GM18870 (cell line): ENCODE data around the gene CCDC137.
"Not testable (repeated sequence)": the region's sequence is repeated elsewhere in the genome, so short reads cannot be mapped to it uniquely, and the experiment has no call there.

Experiments used
- ATAC-seq: cut with Tn5 transposase; IDR thresholded peaks from one replicate; pipeline ENCODE4 v1.9.1; 2021; ENCODE audit warnings: moderate library complexity; ENCODE audit not compliant: unreplicated experiment

Gene CCDC137, protein sequence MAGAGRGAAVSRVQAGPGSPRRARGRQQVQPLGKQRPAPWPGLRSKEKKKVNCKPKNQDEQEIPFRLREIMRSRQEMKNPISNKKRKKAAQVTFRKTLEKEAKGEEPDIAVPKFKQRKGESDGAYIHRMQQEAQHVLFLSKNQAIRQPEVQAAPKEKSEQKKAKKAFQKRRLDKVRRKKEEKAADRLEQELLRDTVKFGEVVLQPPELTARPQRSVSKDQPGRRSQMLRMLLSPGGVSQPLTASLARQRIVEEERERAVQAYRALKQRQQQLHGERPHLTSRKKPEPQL

DNA sequence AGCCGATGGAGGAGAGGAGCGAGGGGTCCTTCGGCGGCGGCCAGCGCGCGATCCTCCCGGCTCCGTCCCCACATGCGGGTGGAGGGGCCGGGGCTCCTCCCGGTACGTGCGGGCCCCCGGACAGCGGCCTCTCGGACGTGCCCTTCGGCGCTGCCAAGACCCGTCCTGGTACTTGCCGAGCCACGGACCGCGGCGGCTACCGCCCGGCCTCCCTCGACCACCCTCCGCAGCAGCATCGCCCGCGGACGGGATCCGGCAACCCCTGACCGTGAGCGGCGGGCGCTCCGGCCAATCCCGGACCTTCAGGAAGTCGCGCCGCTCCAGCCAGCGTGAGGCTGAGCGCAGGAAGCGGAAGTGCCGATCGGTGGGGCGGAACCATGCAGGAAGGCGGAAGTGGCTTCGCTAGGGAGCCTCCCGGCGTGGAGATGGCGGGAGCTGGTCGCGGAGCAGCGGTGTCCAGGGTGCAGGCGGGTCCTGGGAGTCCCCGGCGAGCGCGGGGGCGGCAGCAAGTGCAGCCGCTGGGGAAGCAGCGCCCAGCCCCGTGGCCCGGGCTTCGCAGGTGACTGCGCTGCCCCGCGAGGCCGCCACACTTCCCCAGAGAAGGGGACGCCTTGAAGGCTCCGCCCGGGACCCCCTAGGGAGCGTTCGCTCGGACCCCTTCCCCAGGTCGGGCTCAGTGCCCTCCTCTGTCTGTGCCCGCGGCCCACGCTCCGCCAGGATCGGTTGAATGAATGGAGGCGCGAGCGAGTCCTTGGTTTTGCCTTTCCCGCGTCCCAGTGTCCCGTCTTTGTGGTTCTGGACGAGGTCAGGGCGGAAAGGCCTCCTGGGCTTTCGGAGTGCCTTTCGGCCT lies at the start of gene CCDC137, which contains the start of gene OXLD1:
CCDC137 (plus strand) TSS at position 396 of the 850 bp plus-strand sequence; CDS start at position 426, 30 bp downstream.
OXLD1 (minus strand) TSS at position 264 of the 850 bp plus-strand sequence; CDS start at position 236, 28 bp downstream.
- peak; percentile 76 for ATAC-seq

DNA sequence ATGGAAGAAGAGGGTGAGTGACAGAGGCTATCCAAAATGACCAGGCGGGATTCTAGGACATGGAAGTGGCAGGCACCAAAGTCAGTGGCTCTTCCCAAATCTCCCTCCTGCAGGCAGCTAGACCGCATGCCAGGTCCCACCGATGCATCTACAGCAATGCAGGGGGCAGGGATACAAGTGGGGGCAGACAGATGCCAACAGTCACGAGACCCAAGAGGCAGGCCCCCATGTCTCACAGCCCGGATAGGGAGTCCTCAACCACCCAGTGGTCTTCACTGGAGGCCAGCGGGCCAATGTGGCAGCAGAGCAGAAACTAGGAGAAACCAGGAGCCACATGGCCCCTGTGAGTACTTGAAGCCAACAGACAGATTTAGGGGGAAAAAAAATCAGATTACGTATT lies 49.7 kb upstream of the CCDC137 start:
- ATAC-seq, result no peak

DNA sequence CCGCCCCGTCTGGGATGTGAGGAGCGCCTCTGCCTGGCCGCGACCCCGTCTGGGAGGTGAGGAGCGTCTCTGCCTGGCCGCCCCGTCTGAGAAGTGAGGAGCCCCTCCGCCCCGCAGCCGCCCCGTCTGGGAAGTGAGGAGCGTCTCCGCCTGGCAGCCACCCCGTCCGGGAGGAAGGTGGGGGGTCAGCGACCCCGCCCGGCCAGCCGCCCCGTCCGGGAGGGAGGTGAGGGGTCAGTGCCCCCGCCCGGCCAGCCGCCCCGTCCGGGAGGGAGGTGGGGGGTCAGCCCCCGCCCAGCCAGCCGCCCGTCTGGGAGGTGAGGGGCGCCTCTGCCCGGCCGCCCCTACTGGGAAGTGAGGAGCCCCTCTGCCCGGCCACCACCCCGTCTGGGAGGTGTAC lies 48.2 kb upstream of the CCDC137 start:
- ATAC-seq, result not testable (repeated sequence)

DNA sequence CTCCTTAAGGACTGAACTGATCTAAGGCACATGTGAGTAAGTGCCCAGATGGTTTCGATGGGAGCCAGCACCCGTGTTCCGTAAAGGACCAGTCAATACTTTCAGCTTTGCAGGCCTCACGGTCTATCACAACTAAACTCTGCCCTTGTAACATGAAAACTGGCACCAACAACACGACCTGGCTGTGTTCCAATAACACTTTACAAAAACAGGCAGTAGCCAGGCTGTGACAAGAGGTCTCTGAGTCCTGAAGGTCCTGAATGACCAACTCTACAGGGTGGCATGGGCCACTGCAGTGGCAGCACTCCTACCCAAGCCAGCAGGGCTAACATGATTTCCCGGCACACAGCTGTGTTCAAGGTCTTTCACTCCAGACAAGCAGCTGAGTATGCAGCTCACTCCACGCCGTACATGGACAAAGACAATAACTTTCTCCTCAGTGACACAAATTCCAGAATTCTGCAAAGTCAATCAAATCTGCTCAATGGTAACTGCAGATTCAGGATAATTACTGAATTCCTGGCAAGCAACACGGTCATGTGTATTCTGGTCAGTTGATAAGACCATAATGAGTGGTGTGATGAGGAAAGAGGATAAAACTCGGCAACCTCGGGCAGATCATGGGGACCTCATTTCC lies 44.9 kb upstream of the CCDC137 start:
- ATAC-seq, result no peak

DNA sequence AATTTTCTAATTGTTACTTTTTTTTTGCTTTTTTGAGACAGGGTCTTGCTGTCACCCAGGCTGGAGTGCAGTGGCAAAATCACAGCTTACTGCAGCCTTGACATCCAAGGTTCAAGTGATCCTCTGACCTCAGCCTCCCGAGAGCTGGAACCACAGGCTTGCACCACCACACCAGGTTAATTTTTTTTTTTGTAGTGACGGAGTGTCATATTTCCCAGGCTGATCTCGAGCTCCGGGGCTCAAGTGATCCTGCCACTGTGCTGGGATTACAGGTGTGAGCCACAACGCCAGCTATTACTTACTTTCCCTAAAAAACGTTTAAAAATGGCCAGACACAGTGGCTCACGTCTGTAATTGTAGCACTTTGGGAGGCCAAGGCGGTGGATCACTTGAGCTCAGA lies 36.3 kb upstream of the CCDC137 start:
- ATAC-seq, result no peak

GRCh38 chr17:81631482-81631881 lies 35.1 kb upstream of the CCDC137 start:
- no peak for ATAC-seq

GRCh38 chr17:81635431-81635830 lies 31.1 kb upstream of the CCDC137 start:
- no peak for ATAC-seq

GRCh38 chr17:81635973-81636504 lies 30.5 kb upstream of the CCDC137 start:
- ATAC-seq, result no peak

DNA sequence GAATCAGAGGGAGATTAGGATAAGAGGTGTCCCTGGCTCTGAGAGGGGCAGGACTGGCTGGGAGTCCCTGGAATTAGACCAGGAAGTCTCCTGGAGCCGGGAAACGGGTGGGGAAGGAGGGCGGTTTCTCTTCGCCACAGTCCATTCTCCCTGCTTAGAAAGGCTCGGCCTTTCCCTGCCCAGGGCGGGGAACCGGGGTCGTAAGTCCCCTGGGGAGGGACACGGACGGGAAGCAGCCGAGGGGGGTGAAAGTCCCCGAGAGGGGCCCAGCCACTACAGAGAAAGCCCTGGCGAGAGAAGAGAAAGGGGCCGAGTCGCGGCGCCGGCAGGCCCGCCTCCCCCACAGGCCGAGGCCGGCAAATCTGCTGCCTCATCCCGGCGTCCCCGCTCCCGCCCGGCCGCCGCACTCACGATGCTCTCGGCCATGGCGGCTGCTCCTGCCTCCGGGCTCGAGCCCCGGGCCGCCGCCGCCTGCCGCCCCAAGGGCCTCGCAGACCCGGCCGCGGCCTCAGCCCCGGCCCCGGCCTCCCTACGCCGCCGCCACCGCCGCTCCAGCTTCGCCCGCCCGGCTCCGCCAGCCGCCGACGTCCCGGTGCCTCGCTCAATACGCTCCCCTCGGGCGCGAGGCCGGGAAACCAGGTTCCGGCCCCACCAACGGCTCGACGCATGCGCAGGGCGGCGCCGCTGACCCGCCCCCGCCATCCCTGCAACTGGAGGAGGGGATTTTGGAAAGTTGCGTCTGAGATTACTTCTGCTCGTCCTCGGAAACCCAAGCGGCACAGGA lies 29.8 kb upstream of the CCDC137 start, which contains the start of the genes NPLOC4 and TSPAN10:
NPLOC4 (minus strand) TSS at position 608 of the 784 bp plus-strand sequence; CDS start at position 426, 182 bp downstream.
TSPAN10 (plus strand) TSS at position 692 of the 784 bp plus-strand sequence. CDS start 5,217 bp downstream, outside the sequence.
- ATAC-seq, result peak; percentile 60

DNA sequence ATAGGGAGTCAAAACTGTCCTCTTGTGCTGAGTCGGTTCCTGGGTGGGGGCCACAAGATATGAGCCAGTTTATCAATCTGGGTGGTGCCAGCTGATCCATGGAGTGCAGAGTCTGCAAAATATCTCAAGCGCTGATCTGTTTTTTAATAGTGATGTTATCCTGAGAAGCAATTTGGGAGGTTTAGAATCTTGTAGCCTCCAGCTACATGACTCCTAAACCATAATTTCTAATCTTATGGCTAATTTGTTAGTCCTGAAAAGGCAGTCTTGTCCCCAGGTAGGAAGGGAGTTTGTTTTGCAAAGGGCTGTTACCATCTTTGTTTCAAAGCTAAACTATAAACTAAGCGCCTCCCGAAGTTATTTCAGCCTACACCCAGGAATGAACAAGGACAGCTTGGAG lies 27.9 kb upstream of the CCDC137 start:
- no peak for ATAC-seq

DNA sequence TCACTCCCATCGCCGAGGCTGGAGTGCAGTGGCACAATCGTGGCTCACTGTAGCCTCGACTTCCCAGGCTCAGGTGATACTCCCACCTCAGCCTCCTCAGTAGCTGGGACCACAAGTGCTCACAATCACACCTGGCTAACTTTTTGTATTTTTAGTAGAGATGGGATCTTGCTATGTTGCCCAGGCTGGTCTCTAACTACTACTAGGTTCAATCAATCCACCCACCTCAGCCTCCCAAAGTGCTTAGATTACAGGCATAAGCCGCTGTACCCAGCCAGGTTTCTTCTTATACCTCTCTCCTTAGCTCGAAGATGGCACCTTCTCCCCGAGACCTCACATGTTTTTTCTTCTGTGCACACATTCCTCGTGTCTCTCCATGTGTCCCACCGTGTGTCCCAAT lies 26.5 kb upstream of the CCDC137 start:
- ATAC-seq, result no peak

GRCh38 chr17:81641825-81642489 lies 24.6 kb upstream of the CCDC137 start:
- ATAC-seq, result no peak

GRCh38 chr17:81644496-81644895 lies 22.0 kb upstream of the CCDC137 start:
- no peak for ATAC-seq

- ATAC-seq, result no peak
Observed at GRCh38 chr17:81644976-81645952, 21.3 kb upstream of the CCDC137 start.

DNA sequence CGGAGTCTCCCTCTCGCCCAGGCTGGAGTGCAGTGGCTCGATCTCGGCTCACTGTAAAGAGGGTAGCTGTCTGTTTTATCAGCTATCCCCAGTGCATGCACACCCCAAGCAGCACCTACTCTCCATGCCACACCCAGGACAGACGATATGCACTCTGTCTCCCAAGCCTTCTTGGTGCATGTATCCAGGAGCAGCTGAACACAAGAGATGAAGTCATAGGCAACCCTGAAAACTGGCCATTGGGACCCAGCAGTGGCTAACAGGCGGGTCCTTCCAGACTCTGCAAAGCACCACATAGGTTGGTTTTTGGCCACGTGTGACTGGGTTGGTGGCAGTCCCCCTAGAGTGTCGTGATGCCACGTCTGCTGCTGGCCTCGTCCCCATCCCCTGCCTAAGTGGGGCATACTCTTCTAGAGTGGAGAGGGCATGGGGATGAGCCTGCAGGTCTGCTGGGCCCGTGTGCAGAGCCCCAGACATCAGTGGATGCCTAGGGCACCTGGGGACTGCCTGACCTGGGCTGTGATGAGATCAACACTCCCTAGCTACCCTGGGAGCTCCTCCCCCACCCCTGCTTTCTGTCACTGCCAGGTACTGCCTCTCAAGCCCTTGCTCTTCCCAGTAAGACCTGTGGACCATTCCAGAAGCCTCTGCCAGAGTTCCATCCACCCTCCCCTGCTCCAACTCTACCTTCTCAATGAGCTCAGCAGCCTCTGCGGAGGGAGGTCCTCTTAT lies 19.5 kb upstream of the CCDC137 start:
- ATAC-seq, result no peak

DNA sequence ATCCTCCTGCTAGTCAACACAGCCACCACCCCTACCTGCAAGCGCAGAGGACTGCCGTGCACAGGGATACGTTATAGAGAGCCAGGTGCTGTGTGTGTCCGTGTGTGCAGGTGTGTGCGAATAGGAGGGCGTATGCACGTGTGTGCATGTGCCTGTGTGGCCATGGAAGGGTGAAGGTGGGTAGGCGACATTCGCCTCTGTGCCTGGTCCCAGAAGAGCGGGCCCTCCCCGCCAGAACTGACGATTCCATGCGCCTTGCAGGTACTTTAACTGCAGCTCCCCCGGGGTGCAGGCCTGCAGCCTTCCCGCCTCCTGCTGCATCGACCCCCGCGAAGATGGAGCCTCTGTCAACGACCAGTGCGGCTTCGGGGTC lies 18.9 kb upstream of the CCDC137 start:
- ATAC-seq, result no peak

- ATAC-seq, result no peak
Observed at GRCh38 chr17:81648013-81648706, 18.4 kb upstream of the CCDC137 start.
